Uterus (tissue), 4 donors: Measurements from ENCODE around the gene NFKBIL1. TPM values are rescaled to one million over a fixed set of nuclear protein-coding genes. Genes with fewer than 3 reads are reported as not detected.
"Not testable (repeated sequence)": the region's sequence is repeated elsewhere in the genome, so short reads cannot be mapped to it uniquely, and the experiment has no call there.

Experiments used
- DNase-seq, 2 donors: peaks; one replicate each; pipeline ENCODE4 v3.0.0-alpha.2; 2019 to 2020
- H3K27ac ChIP-seq, 2 donors: fragments of 200-600 bp; sonication (generic); 1 replicate in 1 of 2; 2 replicates in 1 of 2; pipeline ENCODE4 v1.5.1; 2016 to 2018
- H3K27me3 ChIP-seq, 2 donors: fragments of 200-600 bp; sonication (generic); one replicate each; pipeline ENCODE4 v1.5.1; 2018 to 2019; ENCODE audit warnings: control low read depth in 1 of 2
- H3K36me3 ChIP-seq, 2 donors: fragments of 200-600 bp; sonication (generic); one replicate each; pipeline ENCODE4 v1.5.1; 2019; ENCODE audit warnings: control low read depth in 1 of 2
- H3K4me1 ChIP-seq, 2 donors: fragments of 200-600 bp; sonication (generic); one replicate each; pipeline ENCODE4 v1.5.1; 2018 to 2019; ENCODE audit warnings: control low read depth in 1 of 2
- H3K4me3 ChIP-seq, 2 donors: fragments of 200-600 bp; sonication (generic); 1 replicate in 1 of 2; 2 replicates in 1 of 2; pipeline ENCODE4 v1.5.1; 2018 to 2019; ENCODE audit warnings: mild to moderate bottlenecking in 1 of 2
- H3K9me3 ChIP-seq, 2 donors: fragments of 200-600 bp; sonication (generic); one replicate each; pipeline ENCODE4 v1.5.1; 2019; ENCODE audit warnings: control low read depth in 1 of 2
- CTCF ChIP-seq, 4 experiments: fragments of 200-600 bp in 2 of 4; fragments of 450-650 bp in 2 of 4; sonication (generic) in 2 of 4; IDR thresholded peaks; one replicate each; pipeline ENCODE4 v1.5.1; 2016 to 2019; ENCODE audit warnings: antibody characterized with exemption in 4 of 4, mild to moderate bottlenecking in 2 of 4, moderate library complexity in 1 of 4
- POLR2A ChIP-seq, 2 donors: fragments of 450-650 bp; IDR thresholded peaks; one replicate each; pipeline ENCODE4 v1.6.1; 2016; ENCODE audit warnings: antibody characterized with exemption in 2 of 2, mild to moderate bottlenecking in 1 of 2, moderate library complexity in 1 of 2
- intact Hi-C: fragments of 100-400 bp; cut with DNase I; formaldehyde crosslinking; loops from one replicate; pipeline ENCODE4 v1.15.1; 2023; ENCODE audit warnings: low total_unique reads
- total RNA-seq, 4 donors: library from RNA; depleted of rRNA in 3 of 4; stranded (reverse); fragments of >200 nt in 3 of 4; gene quantifications; one replicate each; pipeline versions ENCODE4 v1.1.0 to v1.2.4, GENCODE V29; 2014 to 2023
- donor health status: DM: yes; HTN: yes; CAD: no.

NFKBIL1 gene, protein sequence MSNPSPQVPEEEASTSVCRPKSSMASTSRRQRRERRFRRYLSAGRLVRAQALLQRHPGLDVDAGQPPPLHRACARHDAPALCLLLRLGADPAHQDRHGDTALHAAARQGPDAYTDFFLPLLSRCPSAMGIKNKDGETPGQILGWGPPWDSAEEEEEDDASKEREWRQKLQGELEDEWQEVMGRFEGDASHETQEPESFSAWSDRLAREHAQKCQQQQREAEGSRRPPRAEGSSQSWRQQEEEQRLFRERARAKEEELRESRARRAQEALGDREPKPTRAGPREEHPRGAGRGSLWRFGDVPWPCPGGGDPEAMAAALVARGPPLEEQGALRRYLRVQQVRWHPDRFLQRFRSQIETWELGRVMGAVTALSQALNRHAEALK
- 10 to 100 TPM; 19.7 to 38.5 (median 20.8) TPM for total RNA-seq

GRCh38 chr6:31546958-31547726 lies at the start of gene NFKBIL1:
TSS of gene NFKBIL1 (plus strand) at chr6:31547608. CDS start at chr6:31547695, 87 bp downstream.
- no peaks in the 10 kb centered on the region for H3K36me3 ChIP-seq
- DNase-seq, result peak; percentile 96 to 97
- H3K4me3 ChIP-seq, result peak within 1 kb of the TSS; percentile 34 to 42
- H3K9me3 ChIP-seq, result no peaks in the 10 kb centered on the region
- peaks cover 0 to 3% of the 10 kb centered on the region in 2 donors for H3K4me1 ChIP-seq
- intact Hi-C loops, result loop anchor here (5.0 kb wide), 1 partner anchor 50 kb away; no protein-coding TSS in a partner anchor
- peak within 1 kb of the TSS; percentile 84 to 95 for H3K27ac ChIP-seq
- no peaks in the 10 kb centered on the region for H3K27me3 ChIP-seq
- TF ChIP-seq CTCF (IDR thresholded peaks at IDR 0.05) (peak in 2 of 4 experiments; percentile 24 to 29), POLR2A (IDR thresholded peaks at IDR 0.05) (peak; percentile 65 to 77)

GRCh38 chr6:31498748-31499147 lies 48.7 kb upstream of the NFKBIL1 start:
- intact Hi-C loops, result no loop called here
- H3K36me3 ChIP-seq, result no peaks in the 10 kb centered on the region
- no peak for TF ChIP-seq POLR2A (IDR thresholded peaks at IDR 0.05)
- no peak for TF ChIP-seq CTCF (IDR thresholded peaks at IDR 0.05)
- no peaks in the 10 kb centered on the region for H3K27me3 ChIP-seq
- no peak overlapping the region for H3K4me3 ChIP-seq
- no peak for DNase-seq
- H3K4me1 ChIP-seq, result peaks cover 0 to 3% of the 10 kb centered on the region in 2 donors
- H3K9me3 ChIP-seq, result no peaks in the 10 kb centered on the region
- H3K27ac ChIP-seq, result no peak overlapping the region

DNA sequence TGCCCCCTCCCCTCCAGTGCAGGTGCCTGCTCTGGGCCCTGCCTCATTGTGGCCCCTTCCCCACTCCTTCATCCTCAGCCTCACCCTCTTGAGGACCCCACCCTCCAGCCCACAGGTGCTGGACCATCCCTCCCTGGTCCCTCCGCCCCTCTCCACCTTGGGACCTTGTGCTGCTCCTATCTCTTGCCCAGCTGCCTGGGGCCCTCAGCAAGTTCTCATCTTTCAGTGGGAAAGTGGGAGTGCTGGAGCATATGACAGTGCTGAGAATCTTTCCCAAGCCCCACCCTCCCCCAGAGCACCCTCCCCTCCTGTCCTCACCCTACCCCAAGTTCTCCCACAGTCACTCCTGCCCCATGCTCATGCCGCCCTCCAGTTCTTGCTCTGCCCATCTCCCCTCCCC lies 47.8 kb upstream of the NFKBIL1 start:
- H3K36me3 ChIP-seq, H3K27ac ChIP-seq, H3K4me1 ChIP-seq, DNase-seq, H3K9me3 ChIP-seq, H3K4me3 ChIP-seq, intact Hi-C loops, H3K27me3 ChIP-seq: not testable (repeated sequence)

DNA sequence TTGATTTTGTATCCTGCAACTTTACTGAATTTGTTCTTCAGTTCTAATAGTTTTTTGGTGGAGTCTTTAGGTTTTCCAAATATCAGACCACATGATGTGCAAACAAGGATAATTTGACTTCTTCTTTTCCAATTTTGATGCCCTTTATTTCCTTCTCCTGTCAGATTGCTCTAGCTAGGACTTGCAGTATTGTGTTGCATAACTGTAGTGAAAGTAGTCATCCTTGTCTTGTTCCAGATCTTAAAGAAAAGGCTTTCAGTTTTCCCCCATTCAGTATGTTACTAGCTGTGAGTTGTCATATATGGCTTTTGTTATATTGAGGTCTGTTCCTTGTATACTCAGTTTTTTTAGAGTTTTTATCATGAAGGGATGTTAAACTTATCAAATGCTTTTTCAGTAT lies 44.8 kb upstream of the NFKBIL1 start:
- Histone ChIP-seq H3K27me3 (no peaks in the 10 kb centered on the region), H3K9me3 (no peaks in the 10 kb centered on the region), H3K27ac (no peak overlapping the region), H3K4me3 (no peak overlapping the region), H3K4me1 (peaks cover 0 to 3% of the 10 kb centered on the region in 2 donors), H3K36me3 (no peaks in the 10 kb centered on the region)
- TF ChIP-seq POLR2A (IDR thresholded peaks at IDR 0.05) (no peak), CTCF (IDR thresholded peaks at IDR 0.05) (no peak)
- intact Hi-C loops, result no loop called here
- DNase-seq, result no peak

DNA sequence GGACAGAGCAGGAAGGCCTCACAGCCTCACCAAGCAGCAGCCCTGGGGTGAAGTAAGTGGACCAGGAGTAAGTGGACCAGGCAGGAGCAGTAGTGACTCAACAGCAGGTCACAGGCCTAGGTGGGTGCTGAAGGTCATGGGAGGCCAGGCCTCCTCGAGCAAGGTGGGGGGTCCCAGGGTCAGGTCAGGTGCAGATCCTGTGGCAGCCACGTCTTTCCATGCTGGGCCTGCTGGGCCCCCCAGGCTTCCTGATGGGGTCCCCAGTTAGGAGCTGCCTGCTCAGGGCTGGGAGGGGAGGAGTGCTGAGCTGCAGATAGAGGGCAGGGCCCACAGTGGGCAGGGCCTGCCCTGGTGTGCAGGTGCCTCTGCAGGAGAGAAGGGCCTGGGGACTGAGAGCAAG lies 38.4 kb upstream of the NFKBIL1 start:
- H3K4me3 ChIP-seq, H3K27ac ChIP-seq, H3K36me3 ChIP-seq, H3K9me3 ChIP-seq, DNase-seq, H3K4me1 ChIP-seq, intact Hi-C loops, H3K27me3 ChIP-seq: not testable (repeated sequence)

DNA sequence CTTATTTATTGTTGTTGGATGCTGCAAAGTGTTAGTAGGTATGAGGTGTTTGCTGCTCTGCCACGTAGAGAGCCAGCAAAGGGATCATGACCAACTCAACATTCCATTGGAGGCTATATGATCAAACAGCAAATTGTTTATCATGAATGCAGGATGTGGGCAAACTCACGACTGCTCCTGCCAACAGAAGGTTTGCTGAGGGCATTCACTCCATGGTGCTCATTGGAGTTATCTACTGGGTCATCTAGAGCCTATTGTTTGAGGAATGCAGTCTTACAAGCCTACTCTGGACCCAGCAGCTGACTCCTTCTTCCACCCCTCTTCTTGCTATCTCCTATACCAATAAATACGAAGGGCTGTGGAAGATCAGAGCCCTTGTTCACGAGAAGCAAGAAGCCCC lies 37.4 kb upstream of the NFKBIL1 start:
- no peaks in the 10 kb centered on the region for H3K27me3 ChIP-seq
- no peak overlapping the region for H3K27ac ChIP-seq
- DNase-seq, result no peak
- TF ChIP-seq POLR2A (IDR thresholded peaks at IDR 0.05) (no peak), CTCF (IDR thresholded peaks at IDR 0.05) (no peak)
- H3K36me3 ChIP-seq, result no peaks in the 10 kb centered on the region
- intact Hi-C loops, result no loop called here
- H3K9me3 ChIP-seq, result no peaks in the 10 kb centered on the region
- H3K4me1 ChIP-seq, result no peaks in the 10 kb centered on the region
- no peak overlapping the region for H3K4me3 ChIP-seq
